ENCODE results near the gene NME7. TPM values are rescaled to one million over a fixed set of nuclear protein-coding genes. Genes with fewer than 3 reads are reported as not detected.

The NME7 gene
- total RNA-seq, 1 experiment from 2014 or later = 13.8 TPM

DNA sequence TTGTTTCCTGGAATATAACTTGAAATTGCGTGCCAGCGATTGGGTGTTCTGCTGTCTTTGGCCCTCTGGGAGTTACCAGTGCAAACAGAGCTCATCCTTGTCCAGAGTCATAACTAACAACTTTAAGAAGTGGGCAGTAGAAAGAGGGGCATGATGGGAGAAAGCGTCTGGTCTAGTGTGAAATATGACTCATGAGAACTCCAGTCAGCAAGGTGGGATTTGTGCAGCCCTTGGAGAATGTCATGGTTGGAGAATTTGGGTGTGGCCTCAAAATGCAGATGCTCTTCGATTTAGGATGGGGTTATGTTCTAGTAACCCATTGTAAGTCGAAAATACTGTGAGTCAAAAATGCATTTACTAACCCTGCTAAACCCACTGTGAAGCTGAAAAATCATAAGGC lies 248.2 kb downstream of the NME7 start:
- ATAC-seq = no peak
- no peak overlapping the region for H3K4me3 Mint-ChIP-seq
- no peak overlapping the region for H3K27ac Mint-ChIP-seq

DNA sequence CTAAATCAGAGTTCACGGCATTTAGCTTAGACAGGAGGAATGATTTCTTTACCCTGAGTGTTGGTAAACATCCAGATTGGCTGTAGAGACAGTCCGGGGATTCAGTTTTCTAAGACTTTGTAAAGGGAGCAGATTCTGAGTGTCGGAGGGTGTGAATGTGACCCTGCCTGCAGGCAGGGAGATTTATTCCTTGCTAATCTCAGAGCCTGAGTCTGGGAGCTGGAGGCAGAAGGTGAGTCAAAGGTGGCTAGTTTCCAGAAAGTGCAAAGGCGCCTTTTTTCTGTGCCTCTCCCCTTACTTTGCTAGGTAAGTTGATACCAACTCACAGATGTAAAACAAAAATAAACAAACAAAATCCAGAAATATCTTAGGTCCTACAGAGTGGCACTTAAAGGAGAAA lies 249.4 kb downstream of the NME7 start:
- no peaks in the 10 kb centered on the region for H3K9me3 Mint-ChIP-seq
- DNase-seq (ENCODE audit: low spot score) (no peak), ATAC-seq (no peak)
- peaks cover 23% of the 10 kb centered on the region for H3K4me1 Mint-ChIP-seq
- CTCF ChIA-PET = no interaction called here
- H3K4me3 Mint-ChIP-seq = no peak overlapping the region
- H3K27me3 Mint-ChIP-seq (ENCODE audit: low read depth) = no peaks in the 10 kb centered on the region
- POLR2A ChIA-PET = interaction anchor here (0.8 kb wide), 1 partner anchor 1067 kb away, joined by 3 read pairs; no protein-coding TSS in a partner anchor
- peaks cover 24% of the 10 kb centered on the region for H3K36me3 Mint-ChIP-seq
- H3K27ac Mint-ChIP-seq = no peak overlapping the region
- TF ChIP-seq, protein P1, sequence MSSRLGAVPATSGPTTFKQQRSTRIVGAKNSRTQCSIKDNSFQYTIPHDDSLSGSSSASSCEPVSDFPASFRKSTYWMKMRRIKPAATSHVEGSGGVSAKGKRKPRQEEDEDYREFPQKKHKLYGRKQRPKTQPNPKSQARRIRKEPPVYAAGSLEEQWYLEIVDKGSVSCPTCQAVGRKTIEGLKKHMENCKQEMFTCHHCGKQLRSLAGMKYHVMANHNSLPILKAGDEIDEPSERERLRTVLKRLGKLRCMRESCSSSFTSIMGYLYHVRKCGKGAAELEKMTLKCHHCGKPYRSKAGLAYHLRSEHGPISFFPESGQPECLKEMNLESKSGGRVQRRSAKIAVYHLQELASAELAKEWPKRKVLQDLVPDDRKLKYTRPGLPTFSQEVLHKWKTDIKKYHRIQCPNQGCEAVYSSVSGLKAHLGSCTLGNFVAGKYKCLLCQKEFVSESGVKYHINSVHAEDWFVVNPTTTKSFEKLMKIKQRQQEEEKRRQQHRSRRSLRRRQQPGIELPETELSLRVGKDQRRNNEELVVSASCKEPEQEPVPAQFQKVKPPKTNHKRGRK (CRISPR knock-in tag; IDR thresholded peaks at IDR 0.05; ENCODE audit: borderline replicate concordance) = no peak
- TF ChIP-seq, protein P2, sequence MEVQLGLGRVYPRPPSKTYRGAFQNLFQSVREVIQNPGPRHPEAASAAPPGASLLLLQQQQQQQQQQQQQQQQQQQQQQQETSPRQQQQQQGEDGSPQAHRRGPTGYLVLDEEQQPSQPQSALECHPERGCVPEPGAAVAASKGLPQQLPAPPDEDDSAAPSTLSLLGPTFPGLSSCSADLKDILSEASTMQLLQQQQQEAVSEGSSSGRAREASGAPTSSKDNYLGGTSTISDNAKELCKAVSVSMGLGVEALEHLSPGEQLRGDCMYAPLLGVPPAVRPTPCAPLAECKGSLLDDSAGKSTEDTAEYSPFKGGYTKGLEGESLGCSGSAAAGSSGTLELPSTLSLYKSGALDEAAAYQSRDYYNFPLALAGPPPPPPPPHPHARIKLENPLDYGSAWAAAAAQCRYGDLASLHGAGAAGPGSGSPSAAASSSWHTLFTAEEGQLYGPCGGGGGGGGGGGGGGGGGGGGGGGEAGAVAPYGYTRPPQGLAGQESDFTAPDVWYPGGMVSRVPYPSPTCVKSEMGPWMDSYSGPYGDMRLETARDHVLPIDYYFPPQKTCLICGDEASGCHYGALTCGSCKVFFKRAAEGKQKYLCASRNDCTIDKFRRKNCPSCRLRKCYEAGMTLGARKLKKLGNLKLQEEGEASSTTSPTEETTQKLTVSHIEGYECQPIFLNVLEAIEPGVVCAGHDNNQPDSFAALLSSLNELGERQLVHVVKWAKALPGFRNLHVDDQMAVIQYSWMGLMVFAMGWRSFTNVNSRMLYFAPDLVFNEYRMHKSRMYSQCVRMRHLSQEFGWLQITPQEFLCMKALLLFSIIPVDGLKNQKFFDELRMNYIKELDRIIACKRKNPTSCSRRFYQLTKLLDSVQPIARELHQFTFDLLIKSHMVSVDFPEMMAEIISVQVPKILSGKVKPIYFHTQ (CRISPR knock-in tag; IDR thresholded peaks at IDR 0.05) = no peak
- TF ChIP-seq, protein P3, sequence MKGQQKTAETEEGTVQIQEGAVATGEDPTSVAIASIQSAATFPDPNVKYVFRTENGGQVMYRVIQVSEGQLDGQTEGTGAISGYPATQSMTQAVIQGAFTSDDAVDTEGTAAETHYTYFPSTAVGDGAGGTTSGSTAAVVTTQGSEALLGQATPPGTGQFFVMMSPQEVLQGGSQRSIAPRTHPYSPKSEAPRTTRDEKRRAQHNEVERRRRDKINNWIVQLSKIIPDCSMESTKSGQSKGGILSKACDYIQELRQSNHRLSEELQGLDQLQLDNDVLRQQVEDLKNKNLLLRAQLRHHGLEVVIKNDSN (CRISPR knock-in tag; IDR thresholded peaks at IDR 0.05) = no peak
- TF ChIP-seq ZNF232 (CRISPR knock-in tag; IDR thresholded peaks at IDR 0.05) (no peak), MYBL2 (CRISPR knock-in tag; IDR thresholded peaks at IDR 0.05) (no peak), NR2C2 (CRISPR knock-in tag; IDR thresholded peaks at IDR 0.05) (no peak), GTF2I (CRISPR knock-in tag; conservative IDR thresholded peaks at IDR 0.05) (no peak), NR1H2 (CRISPR knock-in tag; IDR thresholded peaks at IDR 0.05) (no peak)
- TF ChIP-seq, protein P4, sequence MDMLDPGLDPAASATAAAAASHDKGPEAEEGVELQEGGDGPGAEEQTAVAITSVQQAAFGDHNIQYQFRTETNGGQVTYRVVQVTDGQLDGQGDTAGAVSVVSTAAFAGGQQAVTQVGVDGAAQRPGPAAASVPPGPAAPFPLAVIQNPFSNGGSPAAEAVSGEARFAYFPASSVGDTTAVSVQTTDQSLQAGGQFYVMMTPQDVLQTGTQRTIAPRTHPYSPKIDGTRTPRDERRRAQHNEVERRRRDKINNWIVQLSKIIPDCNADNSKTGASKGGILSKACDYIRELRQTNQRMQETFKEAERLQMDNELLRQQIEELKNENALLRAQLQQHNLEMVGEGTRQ (CRISPR knock-in tag; IDR thresholded peaks at IDR 0.05) = no peak
- TF ChIP-seq, protein P5, sequence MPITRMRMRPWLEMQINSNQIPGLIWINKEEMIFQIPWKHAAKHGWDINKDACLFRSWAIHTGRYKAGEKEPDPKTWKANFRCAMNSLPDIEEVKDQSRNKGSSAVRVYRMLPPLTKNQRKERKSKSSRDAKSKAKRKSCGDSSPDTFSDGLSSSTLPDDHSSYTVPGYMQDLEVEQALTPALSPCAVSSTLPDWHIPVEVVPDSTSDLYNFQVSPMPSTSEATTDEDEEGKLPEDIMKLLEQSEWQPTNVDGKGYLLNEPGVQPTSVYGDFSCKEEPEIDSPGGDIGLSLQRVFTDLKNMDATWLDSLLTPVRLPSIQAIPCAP (CRISPR knock-in tag; IDR thresholded peaks at IDR 0.05) = no peak
- TF ChIP-seq, protein P6, sequence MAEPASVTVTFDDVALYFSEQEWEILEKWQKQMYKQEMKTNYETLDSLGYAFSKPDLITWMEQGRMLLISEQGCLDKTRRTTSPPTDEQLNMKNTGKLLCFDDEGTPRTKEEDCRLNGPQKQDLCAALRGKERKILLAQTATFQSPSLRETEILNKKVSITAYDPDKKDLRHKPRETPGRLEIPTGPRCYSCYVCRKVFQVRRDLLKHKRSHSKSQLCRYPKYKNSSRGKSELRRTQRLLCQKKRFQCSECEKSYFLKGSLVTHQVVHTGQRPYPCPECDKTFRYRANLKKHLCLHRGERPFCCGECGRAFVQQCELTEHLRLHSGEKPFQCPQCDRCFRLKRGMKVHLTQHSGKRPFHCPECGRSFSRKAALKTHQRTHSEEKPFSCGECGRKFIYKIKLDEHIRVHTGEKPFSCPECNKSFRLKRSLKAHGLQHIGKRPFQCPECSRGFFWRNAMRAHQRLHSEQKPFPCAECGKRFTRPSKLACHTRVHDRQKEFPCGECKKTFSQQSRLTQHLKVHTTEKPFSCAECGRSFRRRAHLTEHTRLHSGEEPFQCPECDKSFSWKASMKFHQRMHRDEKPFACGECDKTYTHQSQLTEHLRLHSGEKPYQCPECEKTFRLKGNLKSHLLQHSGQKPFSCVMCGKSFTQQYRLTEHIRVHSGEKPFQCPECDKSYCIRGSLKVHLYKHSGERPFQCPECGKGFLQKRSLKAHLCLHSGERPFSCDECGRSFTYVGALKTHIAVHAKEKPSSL (CRISPR knock-in tag; conservative IDR thresholded peaks at IDR 0.05) = no peak
- TF ChIP-seq, protein P7, sequence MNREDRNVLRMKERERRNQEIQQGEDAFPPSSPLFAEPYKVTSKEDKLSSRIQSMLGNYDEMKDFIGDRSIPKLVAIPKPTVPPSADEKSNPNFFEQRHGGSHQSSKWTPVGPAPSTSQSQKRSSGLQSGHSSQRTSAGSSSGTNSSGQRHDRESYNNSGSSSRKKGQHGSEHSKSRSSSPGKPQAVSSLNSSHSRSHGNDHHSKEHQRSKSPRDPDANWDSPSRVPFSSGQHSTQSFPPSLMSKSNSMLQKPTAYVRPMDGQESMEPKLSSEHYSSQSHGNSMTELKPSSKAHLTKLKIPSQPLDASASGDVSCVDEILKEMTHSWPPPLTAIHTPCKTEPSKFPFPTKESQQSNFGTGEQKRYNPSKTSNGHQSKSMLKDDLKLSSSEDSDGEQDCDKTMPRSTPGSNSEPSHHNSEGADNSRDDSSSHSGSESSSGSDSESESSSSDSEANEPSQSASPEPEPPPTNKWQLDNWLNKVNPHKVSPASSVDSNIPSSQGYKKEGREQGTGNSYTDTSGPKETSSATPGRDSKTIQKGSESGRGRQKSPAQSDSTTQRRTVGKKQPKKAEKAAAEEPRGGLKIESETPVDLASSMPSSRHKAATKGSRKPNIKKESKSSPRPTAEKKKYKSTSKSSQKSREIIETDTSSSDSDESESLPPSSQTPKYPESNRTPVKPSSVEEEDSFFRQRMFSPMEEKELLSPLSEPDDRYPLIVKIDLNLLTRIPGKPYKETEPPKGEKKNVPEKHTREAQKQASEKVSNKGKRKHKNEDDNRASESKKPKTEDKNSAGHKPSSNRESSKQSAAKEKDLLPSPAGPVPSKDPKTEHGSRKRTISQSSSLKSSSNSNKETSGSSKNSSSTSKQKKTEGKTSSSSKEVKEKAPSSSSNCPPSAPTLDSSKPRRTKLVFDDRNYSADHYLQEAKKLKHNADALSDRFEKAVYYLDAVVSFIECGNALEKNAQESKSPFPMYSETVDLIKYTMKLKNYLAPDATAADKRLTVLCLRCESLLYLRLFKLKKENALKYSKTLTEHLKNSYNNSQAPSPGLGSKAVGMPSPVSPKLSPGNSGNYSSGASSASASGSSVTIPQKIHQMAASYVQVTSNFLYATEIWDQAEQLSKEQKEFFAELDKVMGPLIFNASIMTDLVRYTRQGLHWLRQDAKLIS (CRISPR knock-in tag; IDR thresholded peaks at IDR 0.05; ENCODE audit: borderline replicate concordance) = no peak

More for the DNA sequence above, 248.2 kb downstream of the NME7 start:
- Mint-ChIP-seq H3K4me1 (peaks cover 16% of the 10 kb centered on the region), H3K36me3 (peaks cover 19% of the 10 kb centered on the region), H3K27me3 (ENCODE audit: low read depth) (no peaks in the 10 kb centered on the region), H3K9me3 (no peaks in the 10 kb centered on the region)
- no peak for DNase-seq (ENCODE audit: low spot score)
- CTCF ChIA-PET = no interaction called here
- POLR2A ChIA-PET = no interaction called here
- TF ChIP-seq NFE2L1 (CRISPR knock-in tag; IDR thresholded peaks at IDR 0.05) = no peak
- TF ChIP-seq, protein P8, sequence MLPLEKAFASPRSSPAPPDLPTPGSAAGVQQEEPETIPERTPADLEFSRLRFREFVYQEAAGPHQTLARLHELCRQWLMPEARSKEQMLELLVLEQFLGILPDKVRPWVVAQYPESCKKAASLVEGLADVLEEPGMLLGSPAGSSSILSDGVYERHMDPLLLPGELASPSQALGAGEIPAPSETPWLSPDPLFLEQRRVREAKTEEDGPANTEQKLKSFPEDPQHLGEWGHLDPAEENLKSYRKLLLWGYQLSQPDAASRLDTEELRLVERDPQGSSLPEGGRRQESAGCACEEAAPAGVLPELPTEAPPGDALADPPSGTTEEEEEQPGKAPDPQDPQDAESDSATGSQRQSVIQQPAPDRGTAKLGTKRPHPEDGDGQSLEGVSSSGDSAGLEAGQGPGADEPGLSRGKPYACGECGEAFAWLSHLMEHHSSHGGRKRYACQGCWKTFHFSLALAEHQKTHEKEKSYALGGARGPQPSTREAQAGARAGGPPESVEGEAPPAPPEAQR (CRISPR knock-in tag; IDR thresholded peaks at IDR 0.05) = no peak
- TF ChIP-seq, protein P9, sequence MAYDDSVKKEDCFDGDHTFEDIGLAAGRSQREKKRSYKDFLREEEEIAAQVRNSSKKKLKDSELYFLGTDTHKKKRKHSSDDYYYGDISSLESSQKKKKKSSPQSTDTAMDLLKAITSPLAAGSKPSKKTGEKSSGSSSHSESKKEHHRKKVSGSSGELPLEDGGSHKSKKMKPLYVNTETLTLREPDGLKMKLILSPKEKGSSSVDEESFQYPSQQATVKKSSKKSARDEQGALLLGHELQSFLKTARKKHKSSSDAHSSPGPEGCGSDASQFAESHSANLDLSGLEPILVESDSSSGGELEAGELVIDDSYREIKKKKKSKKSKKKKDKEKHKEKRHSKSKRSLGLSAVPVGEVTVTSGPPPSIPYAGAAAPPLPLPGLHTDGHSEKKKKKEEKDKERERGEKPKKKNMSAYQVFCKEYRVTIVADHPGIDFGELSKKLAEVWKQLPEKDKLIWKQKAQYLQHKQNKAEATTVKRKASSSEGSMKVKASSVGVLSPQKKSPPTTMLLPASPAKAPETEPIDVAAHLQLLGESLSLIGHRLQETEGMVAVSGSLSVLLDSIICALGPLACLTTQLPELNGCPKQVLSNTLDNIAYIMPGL (CRISPR knock-in tag; IDR thresholded peaks at IDR 0.05) = no peak
- TF ChIP-seq OVOL2 (CRISPR knock-in tag; IDR thresholded peaks at IDR 0.05; ENCODE audit: borderline replicate concordance) = no peak
- no peak for TF ChIP-seq TP53 (CRISPR knock-in tag; IDR thresholded peaks at IDR 0.05)
- TF ChIP-seq CREM (CRISPR knock-in tag; IDR thresholded peaks at IDR 0.05) = no peak

Data from WTC11 (cell line).